ENCODE data around the gene BCAT1. TPM values are rescaled to one million over a fixed set of nuclear protein-coding genes. Genes with fewer than 3 reads are reported as not detected.
"Not testable (repeated sequence)": the region's sequence is repeated elsewhere in the genome, so short reads cannot be mapped to it uniquely, and the experiment has no call there.

The BCAT1 gene
- total RNA-seq, 1 experiment from 2014 or later: 0.74 TPM

DNA sequence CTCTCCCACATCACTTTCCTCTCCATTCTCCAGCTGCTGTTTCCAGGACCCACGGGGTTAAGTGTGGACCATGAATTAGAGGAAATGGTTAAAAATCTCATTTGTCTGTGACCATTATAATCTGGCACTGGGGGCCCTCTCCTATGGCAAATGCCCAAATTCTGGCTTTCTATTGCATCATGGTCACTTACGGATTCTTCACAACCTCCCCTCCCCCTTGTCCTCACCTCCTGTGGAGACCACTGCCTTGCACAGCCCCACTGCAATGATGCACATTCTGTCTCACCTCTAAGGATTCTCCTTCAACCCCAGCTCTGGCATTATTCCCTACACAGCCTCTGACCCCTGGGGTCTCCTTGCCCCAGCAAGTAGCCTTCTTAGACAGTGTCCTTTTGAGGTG lies 18.9 kb downstream of the BCAT1 start:
- Histone ChIP-seq H3K36me3 (ENCODE audit: control insufficient read depth in 1 of 2, insufficient read depth in 2 of 2, low read length in 2 of 2) (no peaks in the 10 kb centered on the region), H3K9me2 (ENCODE audit: insufficient read depth) (no peaks in the 10 kb centered on the region), H3K9me3 (ENCODE audit: control insufficient read depth in 1 of 2, insufficient read depth in 1 of 2, low read depth in 1 of 2, low read length in 2 of 2) (no peaks in the 10 kb centered on the region), H3K4me1 (ENCODE audit: control insufficient read depth in 1 of 2, insufficient read depth in 2 of 2, low read length in 2 of 2) (no peaks in the 10 kb centered on the region), H3K79me2 (ENCODE audit: insufficient read depth, low read length) (no peaks in the 10 kb centered on the region), H2AFZ (ENCODE audit: low read depth, low read length, poor library complexity, severe bottlenecking) (no peak overlapping the region), H3K9ac (ENCODE audit: low read length) (no peak overlapping the region), H3K27ac (ENCODE audit: low read depth, low read length) (no peak overlapping the region), H4K20me1 (ENCODE audit: insufficient read depth) (no peaks in the 10 kb centered on the region), H3K4me3 (replicated peaks in 1 of 2; ENCODE audit: low read depth in 1 of 2, low read length in 2 of 2) (no peak overlapping the region), H3K4me2 (ENCODE audit: low read length) (no peak overlapping the region), H3K27me3 (ENCODE audit: insufficient read depth, low read length) (no peaks in the 10 kb centered on the region; the same call in none of the 2 replicates)
- TF ChIP-seq, protein P1, sequence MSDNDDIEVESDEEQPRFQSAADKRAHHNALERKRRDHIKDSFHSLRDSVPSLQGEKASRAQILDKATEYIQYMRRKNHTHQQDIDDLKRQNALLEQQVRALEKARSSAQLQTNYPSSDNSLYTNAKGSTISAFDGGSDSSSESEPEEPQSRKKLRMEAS (IDR thresholded peaks at IDR 0.05): no peak
- TF ChIP-seq, protein P2, sequence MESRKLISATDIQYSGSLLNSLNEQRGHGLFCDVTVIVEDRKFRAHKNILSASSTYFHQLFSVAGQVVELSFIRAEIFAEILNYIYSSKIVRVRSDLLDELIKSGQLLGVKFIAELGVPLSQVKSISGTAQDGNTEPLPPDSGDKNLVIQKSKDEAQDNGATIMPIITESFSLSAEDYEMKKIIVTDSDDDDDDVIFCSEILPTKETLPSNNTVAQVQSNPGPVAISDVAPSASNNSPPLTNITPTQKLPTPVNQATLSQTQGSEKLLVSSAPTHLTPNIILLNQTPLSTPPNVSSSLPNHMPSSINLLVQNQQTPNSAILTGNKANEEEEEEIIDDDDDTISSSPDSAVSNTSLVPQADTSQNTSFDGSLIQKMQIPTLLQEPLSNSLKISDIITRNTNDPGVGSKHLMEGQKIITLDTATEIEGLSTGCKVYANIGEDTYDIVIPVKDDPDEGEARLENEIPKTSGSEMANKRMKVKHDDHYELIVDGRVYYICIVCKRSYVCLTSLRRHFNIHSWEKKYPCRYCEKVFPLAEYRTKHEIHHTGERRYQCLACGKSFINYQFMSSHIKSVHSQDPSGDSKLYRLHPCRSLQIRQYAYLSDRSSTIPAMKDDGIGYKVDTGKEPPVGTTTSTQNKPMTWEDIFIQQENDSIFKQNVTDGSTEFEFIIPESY (IDR thresholded peaks at IDR 0.05; ENCODE audit: extremely low read depth, insufficient replicate concordance, low read length): no peak
- no peak for TF ChIP-seq TCF7L2 (IDR thresholded peaks at IDR 0.05; ENCODE audit: borderline replicate concordance, extremely low read depth, insufficient read depth, insufficient read length)
- TF ChIP-seq, protein P3, sequence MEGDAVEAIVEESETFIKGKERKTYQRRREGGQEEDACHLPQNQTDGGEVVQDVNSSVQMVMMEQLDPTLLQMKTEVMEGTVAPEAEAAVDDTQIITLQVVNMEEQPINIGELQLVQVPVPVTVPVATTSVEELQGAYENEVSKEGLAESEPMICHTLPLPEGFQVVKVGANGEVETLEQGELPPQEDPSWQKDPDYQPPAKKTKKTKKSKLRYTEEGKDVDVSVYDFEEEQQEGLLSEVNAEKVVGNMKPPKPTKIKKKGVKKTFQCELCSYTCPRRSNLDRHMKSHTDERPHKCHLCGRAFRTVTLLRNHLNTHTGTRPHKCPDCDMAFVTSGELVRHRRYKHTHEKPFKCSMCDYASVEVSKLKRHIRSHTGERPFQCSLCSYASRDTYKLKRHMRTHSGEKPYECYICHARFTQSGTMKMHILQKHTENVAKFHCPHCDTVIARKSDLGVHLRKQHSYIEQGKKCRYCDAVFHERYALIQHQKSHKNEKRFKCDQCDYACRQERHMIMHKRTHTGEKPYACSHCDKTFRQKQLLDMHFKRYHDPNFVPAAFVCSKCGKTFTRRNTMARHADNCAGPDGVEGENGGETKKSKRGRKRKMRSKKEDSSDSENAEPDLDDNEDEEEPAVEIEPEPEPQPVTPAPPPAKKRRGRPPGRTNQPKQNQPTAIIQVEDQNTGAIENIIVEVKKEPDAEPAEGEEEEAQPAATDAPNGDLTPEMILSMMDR (IDR thresholded peaks at IDR 0.05 in 2 of 3, conservative IDR thresholded peaks at IDR 0.05 in 1 of 3; ENCODE audit: borderline replicate concordance in 1 of 3, insufficient read depth in 1 of 3, low read depth in 2 of 3, low read length in 2 of 3): no peak
- TF ChIP-seq EGR1 (IDR thresholded peaks at IDR 0.05; ENCODE audit: low read depth): no peak
- TF ChIP-seq YY1 (IDR thresholded peaks at IDR 0.05; ENCODE audit: extremely low read depth, insufficient replicate concordance, low read depth, low read length): no peak
- no peak for TF ChIP-seq FOSL1 (IDR thresholded peaks at IDR 0.05; ENCODE audit: low read depth)
- no peak for TF ChIP-seq SIN3A (IDR thresholded peaks at IDR 0.05; ENCODE audit: low read depth)
- no peak for TF ChIP-seq ZNF274 (IDR thresholded peaks at IDR 0.05; ENCODE audit: low read depth, low read length)
- TF ChIP-seq CBX3 (IDR thresholded peaks at IDR 0.05; ENCODE audit: low read depth): no peak
- no peak for TF ChIP-seq ZFX (IDR thresholded peaks at IDR 0.05)
- no peak for TF ChIP-seq CEBPB (IDR thresholded peaks at IDR 0.05; ENCODE audit: low read depth)
- BruUV-seq (replicated peaks): no TSS peak
- ATAC-seq (no peak), DNase-seq (ENCODE audit: low read depth, low spot score) (no peak)
- ChIA-PET POLR2A (no interaction called here), CTCF (no interaction called here), RAD21 (ENCODE audit: low non-redundant PET in 1 of 2, low total read pairs in 2 of 2, uncharacterized antibody in 2 of 2, unreplicated experiment in 2 of 2) (no interaction called here)
- intact Hi-C loops (cut with micrococcal nuclease): no loop called here

DNA sequence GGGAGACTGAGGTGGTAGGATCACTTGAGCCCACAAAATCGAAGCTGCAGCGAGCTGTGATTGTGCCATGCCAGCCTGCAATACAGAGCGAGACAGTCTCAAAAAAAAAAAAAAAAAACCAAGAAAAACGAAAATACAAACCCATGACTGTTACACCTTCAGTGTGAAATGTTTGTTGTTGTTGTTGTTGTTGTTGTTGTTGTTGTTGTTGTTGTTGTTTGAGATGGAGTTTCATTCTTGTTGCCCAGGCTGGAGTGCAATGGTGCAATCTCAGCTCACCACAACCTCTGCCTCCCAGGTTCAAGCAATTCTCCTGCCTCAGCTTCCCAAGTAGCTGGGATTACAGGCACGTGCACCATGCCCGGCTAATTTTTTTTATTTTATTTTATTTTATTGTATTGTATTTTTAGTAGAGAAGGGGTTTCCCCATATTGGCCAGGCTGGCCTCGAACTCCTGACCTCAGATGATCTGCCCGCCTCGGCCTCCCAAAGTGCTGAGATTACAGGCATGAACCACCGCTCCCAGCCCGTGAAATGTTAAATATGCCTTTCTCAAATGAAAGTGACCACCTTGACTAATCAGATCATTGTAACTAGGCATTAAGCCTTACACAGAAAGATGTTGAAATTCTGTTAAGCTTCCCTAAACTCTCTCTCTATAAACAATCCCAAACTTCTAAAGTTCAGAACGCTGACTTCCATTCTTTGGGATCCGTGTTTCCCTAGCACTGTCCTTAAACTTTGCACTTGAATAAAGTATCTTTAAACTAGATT lies 20.2 kb downstream of the BCAT1 start:
- H3K27ac ChIP-seq (ENCODE audit: low read depth, low read length); H3K4me2 ChIP-seq (ENCODE audit: low read length); intact Hi-C loops (cut with micrococcal nuclease); BruUV-seq (replicated peaks); H3K9me3 ChIP-seq (ENCODE audit: control insufficient read depth in 1 of 2, insufficient read depth in 1 of 2, low read depth in 1 of 2, low read length in 2 of 2); RAD21 ChIA-PET (ENCODE audit: low non-redundant PET in 1 of 2, low total read pairs in 2 of 2, uncharacterized antibody in 2 of 2, unreplicated experiment in 2 of 2); H2AFZ ChIP-seq (ENCODE audit: low read depth, low read length, poor library complexity, severe bottlenecking); H3K9ac ChIP-seq (ENCODE audit: low read length); ATAC-seq; H3K27me3 ChIP-seq (ENCODE audit: insufficient read depth, low read length); DNase-seq (ENCODE audit: low read depth, low spot score); H3K79me2 ChIP-seq (ENCODE audit: insufficient read depth, low read length); H3K4me3 ChIP-seq (replicated peaks in 1 of 2; ENCODE audit: low read depth in 1 of 2, low read length in 2 of 2); CTCF ChIA-PET; H3K4me1 ChIP-seq (ENCODE audit: control insufficient read depth in 1 of 2, insufficient read depth in 2 of 2, low read length in 2 of 2); POLR2A ChIA-PET; H3K36me3 ChIP-seq (ENCODE audit: control insufficient read depth in 1 of 2, insufficient read depth in 2 of 2, low read length in 2 of 2); H3K9me2 ChIP-seq (ENCODE audit: insufficient read depth); H4K20me1 ChIP-seq (ENCODE audit: insufficient read depth): not testable (repeated sequence)

All from HCT116 (cell line).